H1 (cell line): ENCODE results near the gene PRR12.

ENCODE experiments used
- BRCA1 ChIP-seq: IDR thresholded peaks from 2 replicates; pipeline ENCODE4 v1.6.1; 2012; ENCODE audit warnings: low read depth, low read length, improper control_type of control experiment
- TF ChIP-seq, protein P1 (sequence below), 3 experiments: IDR thresholded peaks; 1 replicate in 2 of 3; 2 replicates in 1 of 3; pipeline versions ENCODE4 v1.5.1 to v1.6.1; 2011; ENCODE audit warnings: low read length in 3 of 3, mild to moderate bottlenecking in 3 of 3, inconsistent platforms in 2 of 3, low read depth in 1 of 3, moderate library complexity in 1 of 3; ENCODE audit not compliant: insufficient read depth in 1 of 3; ENCODE audit errors: control extremely low read depth in 1 of 3

GRCh38 chr19:49597703-49597974, 6.7 kb downstream of the PRR12 start:
- no peak for TF ChIP-seq BRCA1
- TF ChIP-seq, protein P1, sequence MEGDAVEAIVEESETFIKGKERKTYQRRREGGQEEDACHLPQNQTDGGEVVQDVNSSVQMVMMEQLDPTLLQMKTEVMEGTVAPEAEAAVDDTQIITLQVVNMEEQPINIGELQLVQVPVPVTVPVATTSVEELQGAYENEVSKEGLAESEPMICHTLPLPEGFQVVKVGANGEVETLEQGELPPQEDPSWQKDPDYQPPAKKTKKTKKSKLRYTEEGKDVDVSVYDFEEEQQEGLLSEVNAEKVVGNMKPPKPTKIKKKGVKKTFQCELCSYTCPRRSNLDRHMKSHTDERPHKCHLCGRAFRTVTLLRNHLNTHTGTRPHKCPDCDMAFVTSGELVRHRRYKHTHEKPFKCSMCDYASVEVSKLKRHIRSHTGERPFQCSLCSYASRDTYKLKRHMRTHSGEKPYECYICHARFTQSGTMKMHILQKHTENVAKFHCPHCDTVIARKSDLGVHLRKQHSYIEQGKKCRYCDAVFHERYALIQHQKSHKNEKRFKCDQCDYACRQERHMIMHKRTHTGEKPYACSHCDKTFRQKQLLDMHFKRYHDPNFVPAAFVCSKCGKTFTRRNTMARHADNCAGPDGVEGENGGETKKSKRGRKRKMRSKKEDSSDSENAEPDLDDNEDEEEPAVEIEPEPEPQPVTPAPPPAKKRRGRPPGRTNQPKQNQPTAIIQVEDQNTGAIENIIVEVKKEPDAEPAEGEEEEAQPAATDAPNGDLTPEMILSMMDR (IDR thresholded peaks at IDR 0.05; ENCODE audit: control extremely low read depth in 1 of 3, insufficient read depth in 1 of 3, low read depth in 1 of 3, low read length in 3 of 3): no peak
